Measurements from ENCODE around the gene OLFM1.

GRCh38 chr9:135157856-135158563, 70.5 kb downstream of the OLFM1 start:
- TF ChIP-seq CEBPB (IDR thresholded peaks at IDR 0.05) (no peak), TAF1 (IDR thresholded peaks at IDR 0.05; ENCODE audit: low read depth) (no peak), RAD21 (IDR thresholded peaks at IDR 0.05; ENCODE audit: low read depth) (no peak), EP300 (IDR thresholded peaks at IDR 0.05; ENCODE audit: borderline replicate concordance) (no peak), REST (IDR thresholded peaks at IDR 0.05; ENCODE audit: low read depth) (no peak), USF1 (IDR thresholded peaks at IDR 0.05) (no peak), NFIC (IDR thresholded peaks at IDR 0.05) (no peak), YY1 (IDR thresholded peaks at IDR 0.05; ENCODE audit: low read depth) (no peak), EGR1 (IDR thresholded peaks at IDR 0.05) (no peak), FOXM1 (IDR thresholded peaks at IDR 0.05; ENCODE audit: borderline replicate concordance, low read depth) (no peak), MAX (IDR thresholded peaks at IDR 0.05) (no peak), ZBTB7A (IDR thresholded peaks at IDR 0.05; ENCODE audit: low read depth) (no peak), TEAD4 (IDR thresholded peaks at IDR 0.05) (no peak)

All from Ishikawa (cell line).